Neural cell (in vitro differentiated cells): ENCODE data around the gene GXYLT2. TPM values are rescaled to one million over a fixed set of nuclear protein-coding genes. Genes with fewer than 3 reads are reported as not detected.

Experiments used
- H2AFZ ChIP-seq: fragments of 200-600, 300-800 bp; sonication (generic), shearing (Covaris generic); 2 replicates; pipeline ENCODE4 v1.6.0; 2014; ENCODE audit warnings: low read depth, mild to moderate bottlenecking, antibody characterized with exemption, low read length, moderate library complexity
- H3F3A ChIP-seq: fragments of 200-600 bp; shearing (Covaris generic); 2 replicates; pipeline ENCODE4 v1.6.1; 2016; ENCODE audit warnings: mild to moderate bottlenecking, moderate library complexity, mixed read lengths, antibody characterized with exemption, low read length; ENCODE audit not compliant: insufficient read depth, poor library complexity, severe bottlenecking
- H3K27ac ChIP-seq: fragments of 200-600, 300-800 bp; sonication (generic), shearing (Covaris generic); 2 replicates; pipeline ENCODE4 v1.5.1; 2014; ENCODE audit warnings: mild to moderate bottlenecking, low read length, moderate library complexity
- H3K27me3 ChIP-seq: fragments of 300-800, 200-600 bp; sonication (generic), shearing (Covaris generic); 2 replicates; pipeline ENCODE4 v1.6.0; 2014; ENCODE audit warnings: mild to moderate bottlenecking, low read depth, low read length, moderate library complexity; ENCODE audit not compliant: insufficient read depth
- H3K36me3 ChIP-seq: fragments of 300-800, 200-600 bp; sonication (generic), shearing (Covaris generic); 2 replicates; pipeline ENCODE4 v1.5.1; 2014; ENCODE audit warnings: mild to moderate bottlenecking, antibody characterized with exemption, low read length, moderate library complexity; ENCODE audit not compliant: insufficient read depth
- H3K4me2 ChIP-seq: fragments of 300-800, 200-600 bp; sonication (generic), shearing (Covaris generic); 2 replicates; pipeline ENCODE4 v1.6.0; 2014; ENCODE audit warnings: mild to moderate bottlenecking, low read length
- H3K4me3 ChIP-seq: fragments of 300-800, 200-600 bp; sonication (generic), shearing (Covaris generic); 2 replicates; pipeline ENCODE4 v1.5.1; 2014; ENCODE audit warnings: mild to moderate bottlenecking, low read length, moderate library complexity
- H3K79me2 ChIP-seq: fragments of 200-600 bp; shearing (Covaris generic); replicated peaks from 2 replicates; pipeline ENCODE4 v1.6.0; 2014; ENCODE audit warnings: mild to moderate bottlenecking, low read length, moderate library complexity; ENCODE audit not compliant: insufficient read depth
- H3K9ac ChIP-seq: fragments of 300-800, 200-600 bp; sonication (generic), shearing (Covaris generic); 2 replicates; pipeline ENCODE4 v1.6.1; 2016; ENCODE audit warnings: mild to moderate bottlenecking, low read length, mixed read lengths
- H3K9me2 ChIP-seq: fragments of 200-600 bp; shearing (Covaris generic); 2 replicates; pipeline ENCODE4 v1.6.1; 2016; ENCODE audit warnings: mild to moderate bottlenecking, low read length, mixed read lengths; ENCODE audit not compliant: insufficient read depth
- H3K9me3 ChIP-seq: fragments of 200-600, 300-800 bp; sonication (generic), shearing (Covaris generic); 2 replicates; pipeline ENCODE4 v1.6.1; 2016; ENCODE audit warnings: mild to moderate bottlenecking, mixed run types, low read length, moderate library complexity, mixed read lengths
- H4K20me1 ChIP-seq: fragments of 200-600 bp; shearing (Covaris generic); 2 replicates; pipeline ENCODE4 v1.6.1; 2016; ENCODE audit warnings: mild to moderate bottlenecking, mixed run types; ENCODE audit not compliant: insufficient read depth
- CTCF ChIP-seq: fragments of 450-650 bp; IDR thresholded peaks from 2 replicates; pipeline ENCODE4 v1.5.1; 2014; ENCODE audit warnings: antibody characterized with exemption, mild to moderate bottlenecking, moderate library complexity; ENCODE audit not compliant: poor library complexity, severe bottlenecking
- EP300 ChIP-seq: fragments of 450-650 bp; conservative IDR thresholded peaks from 2 replicates; pipeline ENCODE4 v1.6.1; 2014; ENCODE audit warnings: antibody characterized with exemption, mild to moderate bottlenecking, moderate library complexity; ENCODE audit not compliant: poor library complexity, severe bottlenecking
- EZH2 ChIP-seq: fragments of 200-600, 300-800 bp; shearing (Covaris generic), sonication (generic); IDR thresholded peaks from 2 replicates; pipeline ENCODE4 v1.6.1; 2014; ENCODE audit warnings: antibody characterized with exemption, low read length, borderline replicate concordance, mild to moderate bottlenecking; ENCODE audit not compliant: insufficient read depth, poor library complexity, severe bottlenecking
- MXI1 ChIP-seq: fragments of 450-650 bp; conservative IDR thresholded peaks from 2 replicates; pipeline ENCODE4 v1.6.1; 2014; ENCODE audit warnings: antibody characterized with exemption, mild to moderate bottlenecking; ENCODE audit not compliant: poor library complexity, severe bottlenecking
- POLR2AphosphoS5 ChIP-seq: IDR thresholded peaks from 2 replicates; pipeline ENCODE4 v1.6.1; 2012
- RAD21 ChIP-seq: fragments of 450-650 bp; conservative IDR thresholded peaks from 2 replicates; pipeline ENCODE4 v1.6.1; 2014; ENCODE audit warnings: antibody characterized with exemption, mild to moderate bottlenecking, moderate library complexity
- SMC3 ChIP-seq: fragments of 450-650 bp; conservative IDR thresholded peaks from 2 replicates; pipeline ENCODE4 v1.6.1; 2014; ENCODE audit warnings: antibody characterized with exemption, mild to moderate bottlenecking, moderate library complexity; ENCODE audit not compliant: poor library complexity
- TAF1 ChIP-seq: IDR thresholded peaks from 2 replicates; pipeline ENCODE4 v1.6.1; 2012; ENCODE audit warnings: low read depth
- polyA plus RNA-seq: library from polyadenylated mRNA; depleted of rRNA; stranded (reverse); fragments of >200 nt; gene quantifications from 2 replicates; pipeline ENCODE4 v1.2.3, GENCODE V29; 2014

The GXYLT2 gene
- polyA plus RNA-seq, 1 donor from 2014 or later = 0.48 TPM

- TF ChIP-seq CTCF = no peak
- Histone ChIP-seq H3K4me2 (no peak overlapping the region), H3F3A (no peaks in the 10 kb centered on the region)
Measured at GRCh38 chr3:72995337-72995736, 107.5 kb downstream of the GXYLT2 start.

DNA sequence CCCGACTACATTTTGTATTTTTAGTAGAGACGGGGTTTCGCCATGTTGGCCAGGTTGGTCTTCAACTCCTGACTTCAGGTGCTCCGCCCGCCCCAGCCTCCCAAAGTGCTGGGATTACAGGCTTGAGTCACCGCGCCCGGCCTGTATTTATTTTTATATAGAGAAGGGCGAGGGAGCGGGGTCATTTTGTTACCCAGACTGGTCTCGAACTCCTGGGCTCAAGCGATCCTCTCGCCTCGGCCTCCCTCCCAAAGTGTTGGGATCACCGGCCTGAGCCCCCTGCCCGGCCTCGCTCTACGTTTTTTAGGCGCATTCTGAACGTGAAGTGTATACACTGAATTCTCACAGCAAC lies 108.3 kb downstream of the GXYLT2 start:
- H3K4me2 ChIP-seq = peak overlapping the region; percentile 44
- H3K9ac ChIP-seq = peak overlapping the region; percentile 87
- H4K20me1 ChIP-seq = peaks cover 10% of the 10 kb centered on the region
- peak overlapping the region; percentile 95 for H2AFZ ChIP-seq
- peaks cover 42% of the 10 kb centered on the region for H3K79me2 ChIP-seq
- no peaks in the 10 kb centered on the region for H3K9me3 ChIP-seq
- H3K27ac ChIP-seq = peak overlapping the region; percentile 77
- H3K27me3 ChIP-seq = no peaks in the 10 kb centered on the region
- H3K4me3 ChIP-seq = peak overlapping the region; percentile 88
- no peaks in the 10 kb centered on the region for H3K9me2 ChIP-seq
- TF ChIP-seq EP300 = no peak
- TF ChIP-seq SMC3 = no peak
- no peak for TF ChIP-seq MXI1
- TF ChIP-seq EZH2 = no peak
- no peak for TF ChIP-seq CTCF
- peaks cover 4% of the 10 kb centered on the region for H3K36me3 ChIP-seq
- H3F3A ChIP-seq = no peaks in the 10 kb centered on the region

More at GRCh38 chr3:72995337-72995736, 107.5 kb downstream of the GXYLT2 start:
- H3K36me3 ChIP-seq = no peaks in the 10 kb centered on the region
- no peaks in the 10 kb centered on the region for H3K9me2 ChIP-seq
- H3K9ac ChIP-seq = no peak overlapping the region
- H4K20me1 ChIP-seq = peaks cover 10% of the 10 kb centered on the region
- H3K9me3 ChIP-seq = no peaks in the 10 kb centered on the region
- no peak overlapping the region for H3K4me3 ChIP-seq
- peaks cover 34% of the 10 kb centered on the region for H3K79me2 ChIP-seq
- no peaks in the 10 kb centered on the region for H3K27me3 ChIP-seq
- no peak overlapping the region for H2AFZ ChIP-seq
- H3K27ac ChIP-seq = no peak overlapping the region

- Histone ChIP-seq H3K27ac (peak within 1 kb of the TSS; percentile 77), H2AFZ (peak within 1 kb of the TSS; percentile 95), H3K9me3 (no peaks in the 10 kb centered on the region), H3K79me2 (peaks cover 48% of the 10 kb centered on the region), H3K27me3 (no peaks in the 10 kb centered on the region), H3K9ac (peak within 1 kb of the TSS; percentile 87), H3K4me3 (peak within 1 kb of the TSS; percentile 88), H3K4me2 (peak within 1 kb of the TSS; percentile 98), H3K36me3 (peaks cover 4% of the 10 kb centered on the region), H3K9me2 (no peaks in the 10 kb centered on the region), H4K20me1 (peaks cover 10% of the 10 kb centered on the region), H3F3A (no peaks in the 10 kb centered on the region)
- TF ChIP-seq EP300 (no peak), RAD21 (no peak), EZH2 (no peak), POLR2AphosphoS5 (peak; percentile 99), SMC3 (no peak), MXI1 (peak; percentile 65), CTCF (peak; percentile 16), TAF1 (peak; percentile 21)
Measured at GRCh38 chr3:72996473-72997333, 108.9 kb downstream of the GXYLT2 start, which contains the start of gene PPP4R2. PPP4R2 (plus strand) TSS chr3:72996811; CDS start chr3:72997038, 227 bp downstream.
